Brain microvascular endothelial cell (primary cell): ENCODE results near the gene NHSL2.

ENCODE experiments used
- DNase-seq: peaks from one replicate; pipeline ENCODE4 v3.0.0-alpha.2; 2020
- H3K27ac ChIP-seq: fragments of 250-450 bp; sonication (Bioruptor Pico); 2 replicates; pipeline ENCODE4 v1.5.1; 2020; ENCODE audit warnings: mild to moderate bottlenecking, moderate library complexity
- H3K27me3 ChIP-seq: fragments of 250-450 bp; sonication (Bioruptor Pico); replicated peaks from 2 replicates; pipeline ENCODE4 v1.5.1; 2020; ENCODE audit warnings: mild to moderate bottlenecking
- H3K36me3 ChIP-seq: fragments of 250-450 bp; sonication (Bioruptor Pico); replicated peaks from 2 replicates; pipeline ENCODE4 v1.5.1; 2020; ENCODE audit warnings: mild to moderate bottlenecking
- H3K4me3 ChIP-seq: 2 replicates; pipeline ENCODE4 v1.5.1; 2011; ENCODE audit warnings: low read depth, mild to moderate bottlenecking, control low read depth, low read length, moderate library complexity
- in situ Hi-C: cut with HindIII; loops from 2 replicates; pipeline ENCODE4 v1.10.0; 2017; ENCODE audit warnings: low sequenced_read_pairs, low pct_ligation_motif_present
- TF ChIP-seq, protein P1 (sequence below): IDR thresholded peaks from 2 replicates; pipeline ENCODE4 v1.5.1; 2011; ENCODE audit warnings: low read depth, mild to moderate bottlenecking, moderate library complexity, low read length, control low read depth, inconsistent platforms; ENCODE audit errors: missing control alignments

The NHSL2 gene

GRCh38 chrX:72060196-72060920, 149.7 kb downstream of the NHSL2 start:
- Histone ChIP-seq H3K36me3 (no peaks in the 10 kb centered on the region), H3K4me3 (no peak overlapping the region), H3K27me3 (peaks cover 2% of the 10 kb centered on the region), H3K27ac (no peak overlapping the region)
- TF ChIP-seq, protein P1, sequence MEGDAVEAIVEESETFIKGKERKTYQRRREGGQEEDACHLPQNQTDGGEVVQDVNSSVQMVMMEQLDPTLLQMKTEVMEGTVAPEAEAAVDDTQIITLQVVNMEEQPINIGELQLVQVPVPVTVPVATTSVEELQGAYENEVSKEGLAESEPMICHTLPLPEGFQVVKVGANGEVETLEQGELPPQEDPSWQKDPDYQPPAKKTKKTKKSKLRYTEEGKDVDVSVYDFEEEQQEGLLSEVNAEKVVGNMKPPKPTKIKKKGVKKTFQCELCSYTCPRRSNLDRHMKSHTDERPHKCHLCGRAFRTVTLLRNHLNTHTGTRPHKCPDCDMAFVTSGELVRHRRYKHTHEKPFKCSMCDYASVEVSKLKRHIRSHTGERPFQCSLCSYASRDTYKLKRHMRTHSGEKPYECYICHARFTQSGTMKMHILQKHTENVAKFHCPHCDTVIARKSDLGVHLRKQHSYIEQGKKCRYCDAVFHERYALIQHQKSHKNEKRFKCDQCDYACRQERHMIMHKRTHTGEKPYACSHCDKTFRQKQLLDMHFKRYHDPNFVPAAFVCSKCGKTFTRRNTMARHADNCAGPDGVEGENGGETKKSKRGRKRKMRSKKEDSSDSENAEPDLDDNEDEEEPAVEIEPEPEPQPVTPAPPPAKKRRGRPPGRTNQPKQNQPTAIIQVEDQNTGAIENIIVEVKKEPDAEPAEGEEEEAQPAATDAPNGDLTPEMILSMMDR = no peak
- DNase-seq = no peak
- in situ Hi-C loops = no loop called here

GRCh38 chrX:72060921-72061490, 150.4 kb downstream of the NHSL2 start:
- Histone ChIP-seq H3K27me3 (peaks cover 2% of the 10 kb centered on the region), H3K27ac (no peak overlapping the region), H3K36me3 (no peaks in the 10 kb centered on the region), H3K4me3 (no peak overlapping the region)
- DNase-seq = no peak
- in situ Hi-C loops = no loop called here
- TF ChIP-seq, protein P1 = no peak

- TF ChIP-seq, protein P1 = no peak
Measured at GRCh38 chrX:72062916-72063315, 152.3 kb downstream of the NHSL2 start.

GRCh38 chrX:72069350-72070160, 158.9 kb downstream of the NHSL2 start:
- Histone ChIP-seq H3K27me3 (peaks cover 12% of the 10 kb centered on the region), H3K36me3 (no peaks in the 10 kb centered on the region), H3K4me3 (peak overlapping the region; percentile 29), H3K27ac (no peak overlapping the region)
- TF ChIP-seq, protein P1 = no peak
- no peak for DNase-seq
- in situ Hi-C loops = no loop called here

More at GRCh38 chrX:72062916-72063315, 152.3 kb downstream of the NHSL2 start:
- H3K27me3 ChIP-seq = peaks cover 8% of the 10 kb centered on the region
- H3K27ac ChIP-seq = no peak overlapping the region
- in situ Hi-C loops = no loop called here
- no peak for DNase-seq
- H3K4me3 ChIP-seq = no peak overlapping the region
- no peaks in the 10 kb centered on the region for H3K36me3 ChIP-seq

DNA sequence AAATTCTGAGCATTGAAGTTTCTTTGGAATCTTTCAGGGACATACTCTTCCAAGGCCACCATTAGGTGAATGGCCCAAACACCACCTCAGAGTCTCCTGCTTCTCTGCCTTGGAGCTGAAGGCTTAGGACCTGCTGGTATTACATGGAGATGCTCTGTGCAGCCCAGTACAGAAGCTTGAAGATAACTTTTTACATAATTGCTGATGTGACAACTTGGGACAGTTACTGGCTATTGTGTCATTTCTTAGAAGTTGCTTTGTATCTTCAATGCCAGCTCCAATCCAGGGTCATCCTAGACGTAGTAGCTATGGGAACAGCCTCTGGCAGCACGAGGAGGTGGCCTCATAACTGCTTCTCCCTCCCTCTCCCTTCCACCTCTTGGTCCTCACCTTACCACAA, 160.6 kb downstream of the NHSL2 start:
- no peak for DNase-seq
- TF ChIP-seq, protein P1 = no peak
- peaks cover 12% of the 10 kb centered on the region for H3K27me3 ChIP-seq
- no peak overlapping the region for H3K27ac ChIP-seq
- in situ Hi-C loops = no loop called here
- H3K4me3 ChIP-seq = no peak overlapping the region
- H3K36me3 ChIP-seq = no peaks in the 10 kb centered on the region
